ENCODE measurements around the gene FILIP1.

GRCh38 chr6:75502884-75503283, 9.3 kb upstream of the FILIP1 start:
- TF ChIP-seq CTCF (conservative IDR thresholded peaks at IDR 0.05 in 1 of 2, IDR thresholded peaks at IDR 0.05 in 1 of 2; ENCODE audit: low read depth in 1 of 2, low read length in 2 of 2) (no peak), EZH2 (IDR thresholded peaks at IDR 0.05; ENCODE audit: low read length, missing control alignments) (no peak)

All from fibroblast of lung (primary cell).